Activated CD4-positive, alpha-beta T cell treated with anti-CD3 and anti-CD28 coated beads, Interleukin-2, amount 10 ng/mL, durations not matched to agents 7 days and 5 days (primary cell): ENCODE results near the gene WDR41. TPM values are rescaled to one million over a fixed set of nuclear protein-coding genes. Genes with fewer than 3 reads are reported as not detected.
"Not testable (repeated sequence)": the region's sequence is repeated elsewhere in the genome, so short reads cannot be mapped to it uniquely, and the experiment has no call there.

Experiments used
- CTCF ChIA-PET: fragments of 350-600 bp; sonication (Branson Sonifier 250); formaldehyde crosslinking; loops from one replicate; lab custom pipeline; 2021; ENCODE audit warnings: antibody characterized with exemption; lab: Charles Lee
- POLR2A ChIA-PET: fragments of 350-600 bp; sonication (Branson Sonifier 250); formaldehyde crosslinking; loops from one replicate; lab custom pipeline; 2021; ENCODE audit warnings: antibody characterized with exemption; lab: Charles Lee
- DNase-seq: peaks from one replicate; pipeline ENCODE4 v3.0.0-alpha.2; 2020
- H3K27ac Mint-ChIP-seq: one replicate; pipeline ENCODE4 v1.8.0; 2021; ENCODE audit warnings: mild to moderate bottlenecking, moderate library complexity, mixed read lengths
- H3K27me3 Mint-ChIP-seq: one replicate; pipeline ENCODE4 v1.8.0; 2021; ENCODE audit warnings: mixed read lengths
- H3K36me3 Mint-ChIP-seq: one replicate; pipeline ENCODE4 v1.8.0; 2021; ENCODE audit warnings: low read depth, mixed read lengths
- H3K4me1 Mint-ChIP-seq: one replicate; pipeline ENCODE4 v1.8.0; 2021; ENCODE audit warnings: mixed read lengths
- H3K4me3 Mint-ChIP-seq: one replicate; pipeline ENCODE4 v1.8.0; 2021; ENCODE audit warnings: mild to moderate bottlenecking, moderate library complexity, mixed read lengths
- H3K9me3 Mint-ChIP-seq: one replicate; pipeline ENCODE4 v1.8.0; 2021; ENCODE audit warnings: mixed read lengths
- total RNA-seq, 2 experiments: library from RNA; stranded (reverse); gene quantifications; one replicate each; pipeline ENCODE4 v1.2.3, GENCODE V29; 2021

WDR41 gene
- total RNA-seq, 2 experiments from 2014 or later, result 15.3 to 18.0 TPM

DNA sequence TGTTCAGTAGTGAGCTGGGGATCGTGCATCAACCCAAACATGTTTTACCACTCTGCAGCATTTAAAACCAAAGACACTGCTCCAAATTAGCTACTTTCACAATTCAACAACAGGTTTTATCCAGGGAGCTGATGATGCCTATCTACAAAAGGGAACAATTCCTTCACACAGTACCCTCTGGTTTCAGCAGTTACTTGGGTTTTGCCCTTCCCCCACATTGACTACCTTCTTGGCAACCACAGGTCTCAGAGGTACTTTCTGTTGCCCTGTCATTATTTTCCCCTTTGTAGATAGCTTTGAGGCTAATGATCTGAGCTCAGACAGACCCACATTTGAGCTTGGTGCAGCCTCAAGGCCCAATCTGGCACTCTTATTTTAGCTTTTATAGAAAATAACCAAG, 96.1 kb downstream of the WDR41 start:
- Mint-ChIP-seq H3K9me3 (no peaks in the 10 kb centered on the region), H3K27me3 (no peaks in the 10 kb centered on the region), H3K27ac (no peak overlapping the region), H3K36me3 (no peaks in the 10 kb centered on the region), H3K4me1 (peaks cover 6% of the 10 kb centered on the region), H3K4me3 (no peak overlapping the region)
- ChIA-PET CTCF (no interaction called here), POLR2A (interaction anchor here (0.6 kb wide), 1 partner anchor 17 kb away, joined by 3 read pairs; no protein-coding TSS in a partner anchor)
- DNase-seq, result no peak

DNA sequence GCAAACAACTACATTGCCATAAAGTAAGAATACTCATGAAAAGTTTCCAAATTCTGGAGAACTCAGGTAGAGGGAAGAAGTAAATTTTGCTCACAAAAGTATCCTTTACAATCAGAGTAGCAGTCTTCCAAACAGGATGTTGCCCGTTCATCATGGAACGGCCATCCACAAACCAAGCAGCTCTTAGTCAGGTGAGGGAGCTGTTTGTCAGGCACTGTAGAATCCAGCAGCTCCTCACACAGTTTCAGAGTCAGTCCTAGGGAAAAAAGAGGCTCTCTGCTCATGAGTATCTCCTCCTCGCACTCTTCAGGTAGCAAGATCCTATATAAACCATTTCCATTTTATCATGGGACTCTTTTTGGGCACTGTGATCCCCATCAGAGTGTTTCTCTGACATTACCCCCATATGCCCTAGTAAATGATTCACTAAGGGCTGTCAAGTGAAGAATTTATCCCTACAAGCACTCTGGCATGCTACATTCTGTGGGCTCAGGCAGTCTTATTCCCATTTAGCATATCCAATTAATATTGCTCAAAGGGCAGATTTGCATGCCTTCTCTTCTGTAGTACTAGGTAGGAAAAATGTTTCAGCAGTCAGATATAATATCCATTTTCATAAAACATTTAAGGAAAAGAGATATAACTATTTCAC, 97.9 kb downstream of the WDR41 start:
- no peaks in the 10 kb centered on the region for H3K27me3 Mint-ChIP-seq
- ChIA-PET POLR2A (no interaction called here), CTCF (no interaction called here)
- no peak for DNase-seq
- H3K4me1 Mint-ChIP-seq, result peaks cover 6% of the 10 kb centered on the region
- H3K9me3 Mint-ChIP-seq, result no peaks in the 10 kb centered on the region
- no peak overlapping the region for H3K27ac Mint-ChIP-seq
- no peaks in the 10 kb centered on the region for H3K36me3 Mint-ChIP-seq
- no peak overlapping the region for H3K4me3 Mint-ChIP-seq

DNA sequence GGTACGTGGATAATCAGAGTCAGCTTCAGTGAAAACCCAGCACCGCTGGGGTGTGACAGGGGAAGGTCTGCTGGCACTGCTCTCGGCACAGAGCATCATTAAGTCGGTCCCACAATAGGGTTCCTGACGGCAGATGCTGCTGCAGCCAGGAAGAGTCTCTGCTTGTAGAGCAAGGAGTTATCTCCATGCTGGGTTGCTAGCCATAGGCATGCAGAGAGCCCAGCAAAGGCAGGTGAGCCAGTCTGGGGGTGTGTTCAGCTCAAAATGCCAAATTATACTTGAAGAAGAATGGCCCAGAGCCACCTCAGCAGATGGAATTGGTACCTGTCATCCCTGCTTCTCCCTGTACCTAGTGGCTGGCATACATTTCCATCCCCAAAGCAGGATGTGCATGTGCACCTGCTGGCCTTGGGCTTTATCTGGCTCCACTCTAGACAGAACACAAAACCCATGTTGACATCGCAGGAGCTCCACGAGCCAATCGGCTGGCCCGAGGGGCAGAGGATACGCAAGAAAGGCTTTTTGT, 100.8 kb downstream of the WDR41 start:
- no peaks in the 10 kb centered on the region for H3K27me3 Mint-ChIP-seq
- H3K27ac Mint-ChIP-seq, result no peak overlapping the region
- CTCF ChIA-PET, result interaction anchor here (0.7 kb wide), 1 partner anchor 13 kb away, joined by 3 read pairs; no protein-coding TSS in a partner anchor
- DNase-seq, result no peak
- POLR2A ChIA-PET, result no interaction called here
- H3K36me3 Mint-ChIP-seq, result no peaks in the 10 kb centered on the region
- no peak overlapping the region for H3K4me3 Mint-ChIP-seq
- H3K9me3 Mint-ChIP-seq, result no peaks in the 10 kb centered on the region
- H3K4me1 Mint-ChIP-seq, result peaks cover 4% of the 10 kb centered on the region

DNA sequence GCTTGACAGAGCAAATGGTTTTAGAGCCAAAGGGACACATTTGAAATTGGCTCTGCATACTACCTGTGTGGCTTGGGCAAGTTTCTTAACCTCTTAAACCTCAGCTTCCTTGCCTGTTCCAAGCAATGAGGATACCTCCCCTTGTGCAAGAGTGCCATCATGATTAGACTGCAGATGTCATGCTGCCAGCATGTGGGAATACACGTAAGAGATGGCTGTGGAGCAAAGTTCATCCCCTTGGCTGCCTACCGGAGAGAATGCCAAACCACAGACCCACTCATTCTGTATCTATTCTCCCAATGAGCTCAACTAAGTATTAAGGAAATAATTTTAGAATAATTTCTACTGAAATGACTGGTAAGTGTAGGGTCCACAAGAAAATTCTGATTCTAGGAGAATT, 101.3 kb downstream of the WDR41 start:
- POLR2A ChIA-PET, result no interaction called here
- no peaks in the 10 kb centered on the region for H3K9me3 Mint-ChIP-seq
- H3K27me3 Mint-ChIP-seq, result no peaks in the 10 kb centered on the region
- DNase-seq, result no peak
- no peak overlapping the region for H3K4me3 Mint-ChIP-seq
- no peaks in the 10 kb centered on the region for H3K4me1 Mint-ChIP-seq
- no peaks in the 10 kb centered on the region for H3K36me3 Mint-ChIP-seq
- CTCF ChIA-PET, result interaction anchor here (0.8 kb wide), 1 partner anchor 14 kb away, joined by 5 read pairs; no protein-coding TSS in a partner anchor
- no peak overlapping the region for H3K27ac Mint-ChIP-seq

GRCh38 chr5:77390221-77390620, 101.9 kb downstream of the WDR41 start:
- POLR2A ChIA-PET, result no interaction called here
- Mint-ChIP-seq H3K4me3 (no peak overlapping the region), H3K27me3 (no peaks in the 10 kb centered on the region), H3K27ac (no peak overlapping the region), H3K9me3 (peaks cover 3% of the 10 kb centered on the region), H3K4me1 (no peaks in the 10 kb centered on the region), H3K36me3 (peaks cover 4% of the 10 kb centered on the region)
- no peak for DNase-seq
- CTCF ChIA-PET, result interaction anchor here (0.8 kb wide), 1 partner anchor 13 kb away, joined by 5 read pairs; no protein-coding TSS in a partner anchor

GRCh38 chr5:77389746-77390145, 102.4 kb downstream of the WDR41 start:
- CTCF ChIA-PET, result interaction anchor here (0.8 kb wide), 1 partner anchor 13 kb away, joined by 5 read pairs; no protein-coding TSS in a partner anchor
- DNase-seq, result no peak
- Mint-ChIP-seq H3K27me3 (no peaks in the 10 kb centered on the region), H3K27ac (no peak overlapping the region), H3K9me3 (peaks cover 3% of the 10 kb centered on the region), H3K36me3 (peaks cover 5% of the 10 kb centered on the region), H3K4me3 (no peak overlapping the region), H3K4me1 (no peaks in the 10 kb centered on the region)
- POLR2A ChIA-PET, result no interaction called here

- H3K27ac Mint-ChIP-seq, H3K4me3 Mint-ChIP-seq, DNase-seq, H3K9me3 Mint-ChIP-seq, H3K4me1 Mint-ChIP-seq, POLR2A ChIA-PET, CTCF ChIA-PET, H3K27me3 Mint-ChIP-seq: not testable (repeated sequence)
- peaks cover 12% of the 10 kb centered on the region for H3K36me3 Mint-ChIP-seq
Measured at GRCh38 chr5:77386340-77386739, 105.8 kb downstream of the WDR41 start.

DNA sequence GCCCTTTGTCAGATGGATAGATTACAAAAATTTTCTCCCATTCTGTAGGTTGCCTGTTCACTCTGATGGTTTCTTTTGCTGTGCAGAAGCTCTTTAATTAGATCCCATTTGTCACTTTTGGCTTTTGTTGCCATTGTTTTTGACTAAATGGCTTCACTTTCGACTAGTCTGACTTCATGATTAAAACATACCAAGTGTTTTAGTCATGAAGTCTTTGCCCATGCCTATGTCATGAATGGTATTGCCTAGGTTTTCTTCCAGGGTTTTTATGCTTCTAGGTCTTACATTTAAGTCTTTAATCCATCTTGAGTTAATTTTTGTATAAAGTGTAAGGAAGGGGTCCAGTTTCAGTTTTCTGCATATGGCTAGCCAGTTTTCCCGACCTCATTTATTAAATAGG, 108.8 kb downstream of the WDR41 start:
- H3K27ac Mint-ChIP-seq, H3K9me3 Mint-ChIP-seq, POLR2A ChIA-PET, H3K4me3 Mint-ChIP-seq, H3K27me3 Mint-ChIP-seq, DNase-seq: not testable (repeated sequence)
- peaks cover 31% of the 10 kb centered on the region for H3K4me1 Mint-ChIP-seq
- H3K36me3 Mint-ChIP-seq, result peaks cover 12% of the 10 kb centered on the region
- CTCF ChIA-PET, result interaction anchor here (1.4 kb wide), 1 partner anchor 10 kb away, joined by 3 read pairs; no protein-coding TSS in a partner anchor

Other genes with a start within 250 kb of the WDR41 start
- gene OTP, start 146.4 kb upstream of the WDR41 start, total RNA-seq, result not detected